ENCODE results near the gene SLC25A19. TPM values are rescaled to one million over a fixed set of nuclear protein-coding genes. Genes with fewer than 3 reads are reported as not detected.
A peak's percentile ranks its signal among the peaks of the same experiment; 100 is the strongest.

Gene SLC25A19
- total and polyA plus RNA-seq, 2 of the 8 experiments (the other 6 are each of a cell fraction or from before 2014, with no cell fraction given): 28.6 to 32.6 TPM

DNA sequence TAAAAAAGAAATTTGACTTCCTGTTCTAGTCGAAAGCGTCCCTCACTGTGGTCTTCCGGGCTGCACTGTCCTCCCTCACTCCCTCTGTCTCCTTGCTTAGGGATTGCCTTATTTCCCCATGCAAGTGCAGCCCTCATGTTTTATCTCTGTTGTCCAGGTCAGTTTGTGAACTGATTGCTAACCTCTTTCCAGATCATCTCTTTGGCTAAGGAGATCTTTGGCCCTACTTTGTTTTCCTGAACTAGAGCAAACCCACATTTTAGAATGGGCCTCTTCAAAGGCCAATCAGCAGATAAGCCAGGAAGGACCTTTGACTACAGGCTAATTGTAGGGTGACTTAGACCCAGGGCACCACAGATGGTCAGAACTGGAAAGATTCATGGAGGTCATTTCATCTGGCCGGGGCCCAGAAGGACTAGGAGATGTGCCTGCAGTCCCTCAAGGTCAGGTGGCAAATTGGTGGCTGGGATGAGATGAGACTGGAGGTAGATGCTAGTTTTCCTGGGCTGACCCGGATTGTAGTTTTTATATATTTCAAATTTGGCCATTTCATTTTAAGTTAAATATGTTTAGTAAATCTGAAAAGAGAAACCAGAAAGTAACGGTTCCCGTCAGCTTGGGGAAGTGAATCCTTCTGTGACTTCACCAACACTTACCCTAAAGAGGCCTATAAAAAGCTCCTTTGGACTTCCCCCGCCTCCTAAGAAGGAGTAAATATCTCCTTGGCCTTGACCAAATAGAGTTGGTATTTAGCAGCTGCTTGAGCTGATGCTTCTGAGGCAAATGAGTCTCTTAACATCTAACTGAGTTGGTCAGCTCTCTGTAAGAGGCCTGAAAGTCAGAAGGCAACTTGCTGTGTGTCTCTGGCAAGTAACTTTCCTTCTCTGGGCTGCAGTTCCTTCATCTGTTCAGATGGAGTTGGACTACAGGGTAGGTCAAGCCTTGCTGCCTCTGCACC is 6.2 kb upstream of the SLC25A19 start:
- no peak overlapping the region for H3K56ac ChIP-seq (replicated peaks; ENCODE audit: insufficient read length, low read depth, low read length)
- no peak overlapping the region for H3K4me3 ChIP-seq (ENCODE audit: extremely low read depth in 1 of 4, insufficient read depth in 2 of 4, low read depth in 3 of 4, low read length in 4 of 4)
- H3K4me2 ChIP-seq (ENCODE audit: insufficient read depth in 1 of 2, low read depth in 2 of 2, low read length in 2 of 2): no peak overlapping the region
- no peak overlapping the region for H3K23ac ChIP-seq (ENCODE audit: insufficient read length)
- no peak overlapping the region for H2AFZ ChIP-seq (ENCODE audit: low read length)
- 89% methylated on average over 8 of the region's 8 CpGs; no CpG with 5 or more reads in 1 of the 2 experiments for WGBS, 2 experiments (ENCODE audit: extremely low coverage in 1 of 2, insufficient coverage in 1 of 2, insufficient read length in 1 of 2, insufficient replicate concordance in 2 of 2, low coverage in 1 of 2, low lambda C conversion rate in 2 of 2, missing lambda C conversion rate in 1 of 2)
- no peak overlapping the region for H3K18ac ChIP-seq (ENCODE audit: extremely low read depth, low read length)
- H3K27me3 ChIP-seq (replicated peaks in 1 of 4; ENCODE audit: control insufficient read depth in 3 of 4, extremely low read depth in 1 of 4, insufficient read depth in 3 of 4, low read length in 3 of 4): no peaks in the 10 kb centered on the region
- H3K4me1 ChIP-seq (replicated peaks in 1 of 4; ENCODE audit: control insufficient read depth in 3 of 4, insufficient read depth in 4 of 4, low read length in 3 of 4): no peaks in the 10 kb centered on the region
- H4K8ac ChIP-seq (ENCODE audit: extremely low read depth, insufficient read depth, low read length): peak overlapping the region; percentile 12; the same call in 1 of the 2 replicates
- H3K79me1 ChIP-seq (ENCODE audit: low read depth, low read length): no peaks in the 10 kb centered on the region
- H2BK5ac ChIP-seq (ENCODE audit: low read depth, low read length): no peak overlapping the region
- H4K91ac ChIP-seq (replicated peaks; ENCODE audit: insufficient read length, low read length): no peak overlapping the region
- ChIA-PET CTCF (ENCODE audit: partially characterized antibody) (interaction anchor here (0.7 to 1.9 kb wide), 3 partner anchors 27 to 117 kb away, joined by 3 to 7 read pairs (median 4); no protein-coding TSS in a partner anchor), POLR2A (ENCODE audit: partially characterized antibody) (interaction anchor here (0.6 to 1.1 kb wide), 2 partner anchors 21 to 28 kb away, joined by 3 read pairs; no protein-coding TSS in a partner anchor)
- H3K27ac ChIP-seq (ENCODE audit: low read depth, low read length): no peak overlapping the region
- no peak overlapping the region for H3K4ac ChIP-seq (replicated peaks; ENCODE audit: insufficient read length, low read depth, low read length)
- no peak overlapping the region for H2AK5ac ChIP-seq (ENCODE audit: low read depth, low read length)
- H2BK120ac ChIP-seq (replicated peaks; ENCODE audit: low read depth, low read length): no peak overlapping the region
- H3K9me3 ChIP-seq (ENCODE audit: insufficient read depth in 2 of 2, low read depth in 1 of 2, low read length in 1 of 2): no peaks in the 10 kb centered on the region
- TF ChIP-seq BCL11A (IDR thresholded peaks at IDR 0.05; ENCODE audit: low read depth in 2 of 2, low read length in 2 of 2) (no peak), FOSL1 (IDR thresholded peaks at IDR 0.05; ENCODE audit: insufficient read depth, low read depth, low read length) (no peak), TCF12 (IDR thresholded peaks at IDR 0.05; ENCODE audit: low read depth, low read length) (no peak), KDM1A (IDR thresholded peaks at IDR 0.05; ENCODE audit: borderline replicate concordance, low read length) (no peak), RNF2 (IDR thresholded peaks at IDR 0.05; ENCODE audit: borderline replicate concordance, low read depth, low read length, missing control alignments, poor library complexity, severe bottlenecking) (no peak), CHD2 (IDR thresholded peaks at IDR 0.05; ENCODE audit: low read length) (no peak), USF2 (IDR thresholded peaks at IDR 0.05; ENCODE audit: low read length) (no peak)
- no peak overlapping the region for H3K14ac ChIP-seq (ENCODE audit: insufficient read length)
- FAIRE-seq (no peak), DNase-seq (ENCODE audit: low read depth in 1 of 2, low spot score in 2 of 2) (no peak)
- H2BK12ac ChIP-seq (ENCODE audit: low read depth, low read length): no peak overlapping the region
- no peaks in the 10 kb centered on the region for H3K36me3 ChIP-seq (ENCODE audit: control insufficient read depth in 2 of 4, insufficient read depth in 4 of 4, low read length in 3 of 4)
- no peak overlapping the region for H2BK15ac ChIP-seq (ENCODE audit: low read length)
- no peak overlapping the region for H3K9ac ChIP-seq (replicated peaks in 1 of 4; ENCODE audit: extremely low read depth in 1 of 4, low read depth in 3 of 4, low read length in 3 of 4)
- H2BK20ac ChIP-seq (ENCODE audit: low read length): no peak overlapping the region
- no peaks in the 10 kb centered on the region for H4K20me1 ChIP-seq (replicated peaks in 1 of 2; ENCODE audit: control insufficient read depth in 1 of 2, insufficient read depth in 2 of 2, low read length in 2 of 2)
- no peaks in the 10 kb centered on the region for H3K23me2 ChIP-seq (ENCODE audit: low read depth, low read length)
- no peak overlapping the region for H4K5ac ChIP-seq (ENCODE audit: insufficient read length, low read depth, low read length)
- H3K79me2 ChIP-seq (ENCODE audit: control insufficient read depth in 1 of 2, insufficient read depth in 2 of 2, low read length in 2 of 2): no peaks in the 10 kb centered on the region
